Daoy (cell line): ENCODE measurements around the gene METTL25. TPM values are rescaled to one million over a fixed set of nuclear protein-coding genes. Genes with fewer than 3 reads are reported as not detected.

Experiments
- DNase-seq: peaks from one replicate; pipeline ENCODE4 v3.0.0-alpha.2; 2015; ENCODE audit warnings: low read depth
- total RNA-seq: library from RNA; depleted of rRNA; stranded (reverse); fragments of >200 nt; shearing (Covaris generic); gene quantifications from 2 replicates; pipeline ENCODE4 v1.2.3, GENCODE V29; 2014

Gene METTL25
- total RNA-seq, 1 experiment from 2014 or later, result 9.7 TPM

- DNase-seq, result no peak
Observed at GRCh38 chr12:82400819-82401218, 42.5 kb downstream of the METTL25 start.

- no peak for DNase-seq
Observed at GRCh38 chr12:82406651-82407050, 48.3 kb downstream of the METTL25 start.

- DNase-seq, result no peak
Observed at GRCh38 chr12:82407481-82407880, 49.2 kb downstream of the METTL25 start.

GRCh38 chr12:82408844-82409243 is 50.5 kb downstream of the METTL25 start:
- no peak for DNase-seq

GRCh38 chr12:82411546-82412230 is 53.4 kb downstream of the METTL25 start:
- no peak for DNase-seq

- DNase-seq, result no peak
Observed at GRCh38 chr12:82412246-82412645, 53.9 kb downstream of the METTL25 start.

- no peak for DNase-seq
Observed at GRCh38 chr12:82414044-82414443, 55.7 kb downstream of the METTL25 start.

GRCh38 chr12:82414926-82415325 is 56.6 kb downstream of the METTL25 start:
- no peak for DNase-seq

GRCh38 chr12:82415402-82415801 is 57.1 kb downstream of the METTL25 start:
- DNase-seq, result no peak

GRCh38 chr12:82425241-82425640 is 66.9 kb downstream of the METTL25 start:
- no peak for DNase-seq

- DNase-seq, result no peak
Observed at GRCh38 chr12:82426081-82426480, 67.8 kb downstream of the METTL25 start.

GRCh38 chr12:82426586-82426985 is 68.3 kb downstream of the METTL25 start:
- no peak for DNase-seq

GRCh38 chr12:82430541-82431145 is 72.3 kb downstream of the METTL25 start:
- no peak for DNase-seq

- no peak for DNase-seq
Observed at GRCh38 chr12:82434392-82434911, 76.1 kb downstream of the METTL25 start.

- DNase-seq, result no peak
Observed at GRCh38 chr12:82436354-82436753, 78.0 kb downstream of the METTL25 start.

GRCh38 chr12:82437744-82438143 is 79.4 kb downstream of the METTL25 start:
- DNase-seq, result no peak

- DNase-seq, result no peak
Observed at GRCh38 chr12:82438356-82438755, 80.0 kb downstream of the METTL25 start.

GRCh38 chr12:82440885-82441284 is 82.6 kb downstream of the METTL25 start:
- no peak for DNase-seq

GRCh38 chr12:82448911-82449578 is 90.7 kb downstream of the METTL25 start:
- DNase-seq, result no peak

- no peak for DNase-seq
Observed at GRCh38 chr12:82456633-82457032, 98.3 kb downstream of the METTL25 start.

- DNase-seq, result no peak
Observed at GRCh38 chr12:82458101-82458500, 99.8 kb downstream of the METTL25 start.

- no peak for DNase-seq
Observed at GRCh38 chr12:82461393-82461792, 103.1 kb downstream of the METTL25 start.

- no peak for DNase-seq
Observed at GRCh38 chr12:82461836-82462235, 103.5 kb downstream of the METTL25 start.
